ENCODE data around the gene IL1RL2. TPM values are rescaled to one million over a fixed set of nuclear protein-coding genes. Genes with fewer than 3 reads are reported as not detected.

Gene IL1RL2
- total RNA-seq, 1 experiment from 2014 or later = not detected

- ATAC-seq (no peak), DNase-seq (ENCODE audit: low read depth, low spot score) (no peak)
- H3K27ac ChIP-seq (ENCODE audit: low read length) = no peak overlapping the region
- intact Hi-C loops (cut with micrococcal nuclease; ENCODE audit: unreplicated experiment) = loop anchor here (5.0 kb wide), 1 partner anchor 184 kb away; no protein-coding TSS in a partner anchor
- no peaks in the 10 kb centered on the region for H3K4me1 ChIP-seq (ENCODE audit: control insufficient read depth, insufficient read depth, low read length)
- peaks cover 2% of the 10 kb centered on the region for H3K27me3 ChIP-seq (ENCODE audit: control insufficient read depth, insufficient read depth, low read length)
- no peak for TF ChIP-seq POLR2AphosphoS5 (IDR thresholded peaks at IDR 0.05; ENCODE audit: low read depth, low read length)
- TF ChIP-seq CTCF (IDR thresholded peaks at IDR 0.05) = no peak
- no peak for TF ChIP-seq TCF7L2 (IDR thresholded peaks at IDR 0.05; ENCODE audit: low read depth, low read length)
- no peak for TF ChIP-seq SIN3A (IDR thresholded peaks at IDR 0.05; ENCODE audit: borderline replicate concordance, insufficient read depth, low read depth, low read length)
- TF ChIP-seq REST (IDR thresholded peaks at IDR 0.05; ENCODE audit: insufficient read depth in 1 of 2, low read depth in 2 of 2, low read length in 1 of 2) = no peak
- ChIA-PET POLR2A (no interaction called here), CTCF (no interaction called here)
- no peaks in the 10 kb centered on the region for H3K9me3 ChIP-seq (ENCODE audit: control insufficient read depth, insufficient read depth, low read depth, low read length)
- in situ Hi-C loops (cut with HindIII; ENCODE audit: low pct_unique_long_range_greater_than_20kb, low sequenced_read_pairs) = no loop called here
- no peak overlapping the region for H3K4me3 ChIP-seq (ENCODE audit: low read depth in 2 of 2, low read length in 2 of 2)
- no TSS peak for BruUV-seq (replicated peaks)
- no peaks in the 10 kb centered on the region for H3K36me3 ChIP-seq (ENCODE audit: control insufficient read depth, insufficient read depth, low read length)
These were observed 71.2 kb downstream of the IL1RL2 start for GRCh38 chr2:102258025-102258385.

- H3K4me1 ChIP-seq (ENCODE audit: control insufficient read depth, insufficient read depth, low read length) = no peaks in the 10 kb centered on the region
- no peak for ATAC-seq
- POLR2A ChIA-PET = no interaction called here
- CTCF ChIA-PET = no interaction called here
- H3K4me3 ChIP-seq (ENCODE audit: low read depth in 2 of 2, low read length in 2 of 2) = no peak overlapping the region
- H3K9me3 ChIP-seq (ENCODE audit: control insufficient read depth, insufficient read depth, low read depth, low read length) = no peaks in the 10 kb centered on the region
- no peaks in the 10 kb centered on the region for H3K36me3 ChIP-seq (ENCODE audit: control insufficient read depth, insufficient read depth, low read length)
- TF ChIP-seq TCF7L2 (IDR thresholded peaks at IDR 0.05; ENCODE audit: low read depth, low read length) (no peak), REST (IDR thresholded peaks at IDR 0.05; ENCODE audit: insufficient read depth in 1 of 2, low read depth in 2 of 2, low read length in 1 of 2) (no peak), CTCF (IDR thresholded peaks at IDR 0.05) (no peak), SIN3A (IDR thresholded peaks at IDR 0.05; ENCODE audit: borderline replicate concordance, insufficient read depth, low read depth, low read length) (no peak), POLR2AphosphoS5 (IDR thresholded peaks at IDR 0.05; ENCODE audit: low read depth, low read length) (no peak)
- no peak overlapping the region for H3K27ac ChIP-seq (ENCODE audit: low read length)
- no TSS peak for BruUV-seq (replicated peaks)
- peak; percentile 74 for DNase-seq (ENCODE audit: low read depth, low spot score)
- intact Hi-C loops (cut with micrococcal nuclease; ENCODE audit: unreplicated experiment) = loop anchor here (5.0 kb wide), 1 partner anchor 184 kb away; no protein-coding TSS in a partner anchor
- in situ Hi-C loops (cut with HindIII; ENCODE audit: low pct_unique_long_range_greater_than_20kb, low sequenced_read_pairs) = no loop called here
- peaks cover 2% of the 10 kb centered on the region for H3K27me3 ChIP-seq (ENCODE audit: control insufficient read depth, insufficient read depth, low read length)
These were observed 71.7 kb downstream of the IL1RL2 start for GRCh38 chr2:102258386-102259074.
